ENCODE results near the gene PANK4. TPM values are rescaled to one million over a fixed set of nuclear protein-coding genes. Genes with fewer than 3 reads are reported as not detected.

PANK4 gene
- total and polyA plus RNA-seq, 2 donors (not counting 3 experiments of a cell fraction or from before 2014, with no cell fraction given), result 22.1 to 34.0 TPM

DNA sequence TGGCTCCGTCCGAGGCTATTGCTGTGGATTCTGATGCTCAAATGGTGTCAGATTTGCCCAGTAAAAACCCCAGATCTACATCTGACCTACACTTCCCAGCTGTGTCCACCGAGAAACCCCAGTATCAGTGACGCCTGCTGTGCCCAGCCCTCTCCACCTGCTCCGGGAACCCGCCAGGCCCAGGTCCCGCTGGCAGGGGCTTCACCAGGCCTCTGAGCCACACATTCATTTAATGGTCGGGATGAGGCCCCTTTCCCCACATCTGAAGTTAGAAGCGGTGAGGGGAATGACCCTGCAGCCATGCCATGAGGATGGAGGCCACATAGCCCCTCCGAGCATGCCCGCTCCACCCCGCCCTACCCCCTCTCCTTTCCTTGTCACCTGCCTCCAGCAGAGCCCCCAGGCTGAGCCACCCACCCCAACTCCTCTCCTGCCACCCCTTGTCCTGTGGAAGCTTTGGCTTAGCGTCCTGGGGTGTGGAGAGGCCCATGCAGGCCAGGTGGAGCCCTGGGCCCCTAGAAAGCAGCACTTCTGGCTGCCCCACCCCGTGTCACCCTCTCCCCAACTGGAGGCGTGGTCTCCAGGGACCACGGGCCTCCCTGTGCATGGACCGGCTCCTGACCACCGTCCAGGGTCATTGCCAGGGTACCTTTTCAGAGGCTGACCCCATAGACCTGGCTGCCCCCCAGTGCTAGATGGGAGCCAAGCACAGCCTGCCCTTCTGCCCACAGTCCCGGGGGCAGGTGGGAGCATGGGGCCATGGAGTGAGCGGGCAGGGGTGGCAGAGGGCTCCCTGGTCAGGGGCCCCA, 37.8 kb upstream of the PANK4 start:
- no peak overlapping the region for H3K4me3 ChIP-seq (replicated peaks in 1 of 3; ENCODE audit: insufficient read depth in 1 of 3, low read depth in 1 of 3, low read length in 3 of 3)
- BruUV-seq (replicated peaks), result no TSS peak
- H3K9ac ChIP-seq (replicated peaks; ENCODE audit: extremely low read depth, insufficient read depth, low read length), result no peak overlapping the region
- peaks cover 0 to 6% of the 10 kb centered on the region in 2 experiments for H3K36me3 ChIP-seq (ENCODE audit: control insufficient read depth in 2 of 2, extremely low read depth in 1 of 2, insufficient read depth in 2 of 2, low read length in 2 of 2)
- no peak overlapping the region for H3K27ac ChIP-seq (ENCODE audit: insufficient read depth, low read depth, low read length)
- TF ChIP-seq FOS (IDR thresholded peaks at IDR 0.05; ENCODE audit: borderline replicate concordance, insufficient read depth, low read length) (no peak), MYC (IDR thresholded peaks at IDR 0.05; ENCODE audit: low read depth, low read length) (no peak), JUN (IDR thresholded peaks at IDR 0.05; ENCODE audit: borderline replicate concordance, insufficient read depth, insufficient read length, low read depth) (no peak), GATA2 (IDR thresholded peaks at IDR 0.05; ENCODE audit: insufficient read depth, insufficient read length, low read depth, low read length) (no peak), MAX (IDR thresholded peaks at IDR 0.05; ENCODE audit: insufficient read depth, insufficient read length) (no peak), EZH2 (IDR thresholded peaks at IDR 0.05; ENCODE audit: borderline replicate concordance, low read depth, low read length, severe bottlenecking) (no peak), CTCF (IDR thresholded peaks at IDR 0.05; ENCODE audit: extremely low read depth in 1 of 2, insufficient read depth in 1 of 2, low read depth in 1 of 2, low read length in 2 of 2) (no peak), POLR2AphosphoS5 (IDR thresholded peaks at IDR 0.05; ENCODE audit: insufficient read depth, low read depth, low read length) (no peak), POLR2A (IDR thresholded peaks at IDR 0.05; ENCODE audit: low read depth, low read length) (no peak)
- intact Hi-C loops (cut with micrococcal nuclease) (loop anchor here (2.0 kb wide), 1 partner anchor 15 kb away; no protein-coding TSS in a partner anchor), dilution Hi-C loops (cut with MboI; ENCODE audit: extremely low pct_ligation_motif_present, low sequenced_read_pairs) (no loop called here)
- POLR2A ChIA-PET, result no interaction called here
- DNase-seq (ENCODE audit: low read depth, low spot score) (no peak), FAIRE-seq (no peak)
- H3K9me3 ChIP-seq (replicated peaks; ENCODE audit: control insufficient read depth, insufficient read depth, low read length), result no peaks in the 10 kb centered on the region
- no peaks in the 10 kb centered on the region for H3K9me1 ChIP-seq (replicated peaks; ENCODE audit: control insufficient read depth, extremely low read depth, insufficient read depth, low read length)
- no peak overlapping the region for H2AFZ ChIP-seq (ENCODE audit: low read depth, low read length)
- no peaks in the 10 kb centered on the region for H3K79me2 ChIP-seq (ENCODE audit: control insufficient read depth, insufficient read depth, low read length)
- no peak overlapping the region for H3K4me2 ChIP-seq (ENCODE audit: insufficient read depth, low read length)
- no peaks in the 10 kb centered on the region for H3K4me1 ChIP-seq (ENCODE audit: control insufficient read depth, extremely low read depth, insufficient read depth, low read length)
- no peaks in the 10 kb centered on the region for H3K27me3 ChIP-seq (ENCODE audit: control insufficient read depth in 2 of 2, insufficient read depth in 2 of 2, low read length in 2 of 2)
- no peaks in the 10 kb centered on the region for H4K20me1 ChIP-seq (replicated peaks; ENCODE audit: control insufficient read depth, extremely low read depth, insufficient read depth, low read length)
- CTCF ChIA-PET, result no interaction called here

All from endothelial cell of umbilical vein (primary cell).